Measurements from ENCODE around the gene HOXC11.

- TF ChIP-seq SIN3A (IDR thresholded peaks at IDR 0.05; ENCODE audit: low read depth, low read length) (no peak), USF2 (IDR thresholded peaks at IDR 0.05; ENCODE audit: borderline replicate concordance, low read depth, low read length) (no peak), YY1 (IDR thresholded peaks at IDR 0.05; ENCODE audit: low read depth, low read length) (no peak), BHLHE40 (IDR thresholded peaks at IDR 0.05; ENCODE audit: borderline replicate concordance in 1 of 2, low read depth in 2 of 2, low read length in 1 of 2) (no peak), CTCF (IDR thresholded peaks at IDR 0.05 in 2 of 3, conservative IDR thresholded peaks at IDR 0.05 in 1 of 3; ENCODE audit: control insufficient read depth in 2 of 3, extremely low read depth in 1 of 3, insufficient read depth in 1 of 3, low read depth in 3 of 3, low read length in 3 of 3) (no peak), NFYA (IDR thresholded peaks at IDR 0.05; ENCODE audit: borderline replicate concordance, low read depth, low read length) (no peak), CBX5 (IDR thresholded peaks at IDR 0.05; ENCODE audit: low read depth) (no peak)
Measured at GRCh38 chr12:53986686-53987483, 14.0 kb downstream of the HOXC11 start.

All from GM12878 (cell line).